Gastrocnemius medialis (tissue), 4 donors: ENCODE results near the gene SH3RF1.

Experiments
- POLR2A ChIP-seq, 2 donors: fragments of 450-650 bp; IDR thresholded peaks; one replicate each; pipeline ENCODE4 v1.6.1; 2017; ENCODE audit warnings: antibody characterized with exemption in 2 of 2, mild to moderate bottlenecking in 2 of 2, moderate library complexity in 2 of 2
- TF ChIP-seq, protein P1 (sequence below), 5 experiments: fragments of 450-650 bp in 3 of 5; fragments of 200-600 bp in 2 of 5; sonication (generic) in 2 of 5; IDR thresholded peaks in 4 of 5; conservative IDR thresholded peaks in 1 of 5; 1 replicate in 4 of 5; 2 replicates in 1 of 5; pipeline ENCODE4 v1.5.1; 2016 to 2019; ENCODE audit warnings: antibody characterized with exemption in 5 of 5, mild to moderate bottlenecking in 3 of 5, moderate library complexity in 3 of 5

DNA sequence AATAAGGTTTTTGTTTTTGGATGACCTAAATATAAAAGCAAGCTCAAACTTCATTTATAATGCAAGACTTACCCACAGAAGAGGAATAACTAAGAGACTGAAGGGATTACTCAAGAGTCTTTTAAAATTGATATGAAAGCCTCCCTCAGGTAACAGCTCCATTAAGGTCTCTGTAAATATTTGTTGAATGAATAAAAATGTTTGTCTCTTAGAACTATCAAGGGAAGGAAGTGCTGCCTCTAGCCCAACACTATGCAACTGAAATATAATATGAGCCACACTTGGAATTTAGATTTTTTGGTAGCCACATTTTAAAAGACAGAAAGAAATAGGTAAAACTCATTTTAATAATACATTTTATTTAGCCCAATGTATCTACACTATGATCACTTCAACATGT, 127.8 kb downstream of the SH3RF1 start:
- TF ChIP-seq, protein P1, sequence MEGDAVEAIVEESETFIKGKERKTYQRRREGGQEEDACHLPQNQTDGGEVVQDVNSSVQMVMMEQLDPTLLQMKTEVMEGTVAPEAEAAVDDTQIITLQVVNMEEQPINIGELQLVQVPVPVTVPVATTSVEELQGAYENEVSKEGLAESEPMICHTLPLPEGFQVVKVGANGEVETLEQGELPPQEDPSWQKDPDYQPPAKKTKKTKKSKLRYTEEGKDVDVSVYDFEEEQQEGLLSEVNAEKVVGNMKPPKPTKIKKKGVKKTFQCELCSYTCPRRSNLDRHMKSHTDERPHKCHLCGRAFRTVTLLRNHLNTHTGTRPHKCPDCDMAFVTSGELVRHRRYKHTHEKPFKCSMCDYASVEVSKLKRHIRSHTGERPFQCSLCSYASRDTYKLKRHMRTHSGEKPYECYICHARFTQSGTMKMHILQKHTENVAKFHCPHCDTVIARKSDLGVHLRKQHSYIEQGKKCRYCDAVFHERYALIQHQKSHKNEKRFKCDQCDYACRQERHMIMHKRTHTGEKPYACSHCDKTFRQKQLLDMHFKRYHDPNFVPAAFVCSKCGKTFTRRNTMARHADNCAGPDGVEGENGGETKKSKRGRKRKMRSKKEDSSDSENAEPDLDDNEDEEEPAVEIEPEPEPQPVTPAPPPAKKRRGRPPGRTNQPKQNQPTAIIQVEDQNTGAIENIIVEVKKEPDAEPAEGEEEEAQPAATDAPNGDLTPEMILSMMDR (IDR thresholded peaks at IDR 0.05 in 4 of 5, conservative IDR thresholded peaks at IDR 0.05 in 1 of 5), result no peak
- TF ChIP-seq POLR2A (IDR thresholded peaks at IDR 0.05), result no peak
